ENCODE measurements around the gene WBP4. TPM values are rescaled to one million over a fixed set of nuclear protein-coding genes. Genes with fewer than 3 reads are reported as not detected.

Gene WBP4
- polyA plus RNA-seq, 2 of the 4 experiments (the other 2 are of a cell fraction): 9.0 to 13.9 TPM

DNA sequence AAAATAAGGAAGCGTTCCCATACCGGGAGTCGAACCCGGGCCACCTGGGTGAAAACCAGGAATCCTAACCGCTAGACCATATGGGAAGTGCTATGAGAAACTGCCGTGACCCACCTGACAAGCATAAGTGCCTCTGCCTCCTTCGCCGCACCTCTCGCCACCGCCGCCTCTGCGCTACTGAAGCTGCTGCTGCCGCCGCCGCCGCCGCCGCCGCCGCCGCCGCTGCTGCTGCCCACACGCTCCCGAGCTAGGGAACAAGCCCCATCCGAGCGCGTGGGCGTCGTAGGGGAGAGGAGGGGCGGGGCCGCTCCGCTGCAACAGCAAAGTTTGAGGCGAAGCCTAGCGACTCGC is 610 bp upstream of the WBP4 start:
- H3K4me1 ChIP-seq: peaks cover 35% of the 10 kb centered on the region; the same call in 2 of the 3 replicates
- POLR2A ChIA-PET: interaction anchor here (0.5 to 2.3 kb wide), 9 partner anchors 42 to 1211 kb away, joined by 3 to 10 read pairs (median 5); partner anchors contain the start of genes AKAP11, ELF1, KBTBD6 and MTRF1
- peak; percentile 64 to 73 for ATAC-seq
- DNase-seq (ENCODE audit: low read depth in 1 of 2, low spot score in 1 of 2): peak; percentile 12 to 83
- H3K4me3 ChIP-seq: peak overlapping the region; percentile 88
- peak overlapping the region; percentile 76 for H3K4me2 ChIP-seq
- CTCF ChIA-PET: interaction anchor here (0.6 to 1.5 kb wide), 4 partner anchors 13 to 37 kb away, joined by 3 read pairs; no protein-coding TSS in a partner anchor
- H3K27ac ChIP-seq: peak overlapping the region; percentile 97 to 99
- TF ChIP-seq, protein P1, sequence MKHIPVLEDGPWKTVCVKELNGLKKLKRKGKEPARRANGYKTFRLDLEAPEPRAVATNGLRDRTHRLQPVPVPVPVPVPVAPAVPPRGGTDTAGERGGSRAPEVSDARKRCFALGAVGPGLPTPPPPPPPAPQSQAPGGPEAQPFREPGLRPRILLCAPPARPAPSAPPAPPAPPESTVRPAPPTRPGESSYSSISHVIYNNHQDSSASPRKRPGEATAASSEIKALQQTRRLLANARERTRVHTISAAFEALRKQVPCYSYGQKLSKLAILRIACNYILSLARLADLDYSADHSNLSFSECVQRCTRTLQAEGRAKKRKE (CRISPR knock-in tag; IDR thresholded peaks at IDR 0.05; ENCODE audit: low read depth): no peak
- TF ChIP-seq HEYL (CRISPR knock-in tag; IDR thresholded peaks at IDR 0.05) (no peak), RNF2 (IDR thresholded peaks at IDR 0.05; ENCODE audit: borderline replicate concordance, low read depth) (no peak), NPAS2 (CRISPR knock-in tag; IDR thresholded peaks at IDR 0.05; ENCODE audit: borderline replicate concordance) (no peak), FOSB (CRISPR knock-in tag; IDR thresholded peaks at IDR 0.05) (no peak), CBX8 (IDR thresholded peaks at IDR 0.05) (no peak), SREBF2 (IDR thresholded peaks at IDR 0.05) (peak; percentile 77), POLR2A (IDR thresholded peaks at IDR 0.05; ENCODE audit: low read length) (peak; percentile 38), GATA3 (IDR thresholded peaks at IDR 0.05; ENCODE audit: borderline replicate concordance) (no peak; the same call in 1 of the 2 replicates), CBX2 (IDR thresholded peaks at IDR 0.05; ENCODE audit: borderline replicate concordance, low read depth) (no peak)
- TF ChIP-seq, protein P2, sequence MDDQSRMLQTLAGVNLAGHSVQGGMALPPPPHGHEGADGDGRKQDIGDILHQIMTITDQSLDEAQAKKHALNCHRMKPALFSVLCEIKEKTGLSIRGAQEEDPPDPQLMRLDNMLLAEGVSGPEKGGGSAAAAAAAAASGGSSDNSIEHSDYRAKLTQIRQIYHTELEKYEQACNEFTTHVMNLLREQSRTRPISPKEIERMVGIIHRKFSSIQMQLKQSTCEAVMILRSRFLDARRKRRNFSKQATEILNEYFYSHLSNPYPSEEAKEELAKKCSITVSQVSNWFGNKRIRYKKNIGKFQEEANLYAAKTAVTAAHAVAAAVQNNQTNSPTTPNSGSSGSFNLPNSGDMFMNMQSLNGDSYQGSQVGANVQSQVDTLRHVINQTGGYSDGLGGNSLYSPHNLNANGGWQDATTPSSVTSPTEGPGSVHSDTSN (IDR thresholded peaks at IDR 0.05): no peak
- TF ChIP-seq, protein P3, sequence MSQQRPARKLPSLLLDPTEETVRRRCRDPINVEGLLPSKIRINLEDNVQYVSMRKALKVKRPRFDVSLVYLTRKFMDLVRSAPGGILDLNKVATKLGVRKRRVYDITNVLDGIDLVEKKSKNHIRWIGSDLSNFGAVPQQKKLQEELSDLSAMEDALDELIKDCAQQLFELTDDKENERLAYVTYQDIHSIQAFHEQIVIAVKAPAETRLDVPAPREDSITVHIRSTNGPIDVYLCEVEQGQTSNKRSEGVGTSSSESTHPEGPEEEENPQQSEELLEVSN (IDR thresholded peaks at IDR 0.05; ENCODE audit: borderline replicate concordance, low read depth): no peak
- TF ChIP-seq, protein P4, sequence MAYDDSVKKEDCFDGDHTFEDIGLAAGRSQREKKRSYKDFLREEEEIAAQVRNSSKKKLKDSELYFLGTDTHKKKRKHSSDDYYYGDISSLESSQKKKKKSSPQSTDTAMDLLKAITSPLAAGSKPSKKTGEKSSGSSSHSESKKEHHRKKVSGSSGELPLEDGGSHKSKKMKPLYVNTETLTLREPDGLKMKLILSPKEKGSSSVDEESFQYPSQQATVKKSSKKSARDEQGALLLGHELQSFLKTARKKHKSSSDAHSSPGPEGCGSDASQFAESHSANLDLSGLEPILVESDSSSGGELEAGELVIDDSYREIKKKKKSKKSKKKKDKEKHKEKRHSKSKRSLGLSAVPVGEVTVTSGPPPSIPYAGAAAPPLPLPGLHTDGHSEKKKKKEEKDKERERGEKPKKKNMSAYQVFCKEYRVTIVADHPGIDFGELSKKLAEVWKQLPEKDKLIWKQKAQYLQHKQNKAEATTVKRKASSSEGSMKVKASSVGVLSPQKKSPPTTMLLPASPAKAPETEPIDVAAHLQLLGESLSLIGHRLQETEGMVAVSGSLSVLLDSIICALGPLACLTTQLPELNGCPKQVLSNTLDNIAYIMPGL (CRISPR knock-in tag; IDR thresholded peaks at IDR 0.05; ENCODE audit: borderline replicate concordance): 0 out of 2 replicates have a peak, but pooled peaks have one; percentile 48
- H3K9me3 ChIP-seq: no peaks in the 10 kb centered on the region
- 0% methylated on average over 9 of the region's 35 CpGs for WGBS (ENCODE audit: missing lambda C conversion rate)
- no peak for FAIRE-seq

DNA sequence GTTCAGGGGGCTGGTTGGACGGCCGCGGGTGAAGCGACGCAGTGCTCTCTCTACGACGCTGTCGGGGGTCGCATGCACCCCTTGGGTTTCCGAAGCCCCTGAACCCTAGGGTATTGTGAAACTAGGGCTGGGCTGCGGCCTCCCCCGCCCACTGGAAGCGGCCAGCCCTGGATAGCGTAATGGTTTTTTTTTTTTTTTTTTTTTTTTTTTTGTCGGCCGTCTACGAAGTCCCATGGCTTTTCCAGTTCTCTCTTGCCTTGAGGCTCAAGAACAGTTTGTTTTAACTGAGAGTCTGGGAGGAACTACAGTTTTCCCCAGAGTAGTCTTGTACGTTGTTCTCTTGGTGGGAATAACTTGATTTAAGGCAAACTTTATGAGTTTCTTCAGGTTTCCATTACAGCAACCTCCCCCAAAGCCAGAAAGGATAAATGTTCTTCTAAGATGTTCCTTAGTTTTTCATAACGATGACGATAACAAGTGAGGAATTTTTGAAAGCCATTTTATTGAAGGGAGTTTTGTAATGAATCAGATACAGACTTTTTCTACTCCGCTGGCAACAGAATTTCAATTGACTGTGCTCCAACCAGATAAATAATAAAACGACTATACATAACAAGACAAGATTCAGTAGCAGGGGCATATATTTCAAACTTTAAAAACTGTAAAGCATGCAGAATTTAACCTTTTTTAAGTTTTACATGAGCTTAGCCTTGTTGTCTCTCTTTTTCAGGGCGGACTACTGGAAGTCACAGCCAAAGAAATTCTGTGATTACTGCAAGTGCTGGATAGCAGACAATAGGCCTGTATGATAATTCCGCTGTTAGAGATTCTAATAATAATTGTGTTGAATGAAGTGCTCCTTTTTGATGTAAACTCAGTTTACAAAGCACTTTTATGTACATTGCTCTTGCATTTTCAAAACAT is 867 bp downstream of the WBP4 start:
- 13% methylated on average over 16 of the region's 24 CpGs for WGBS (ENCODE audit: missing lambda C conversion rate)
- DNase-seq (ENCODE audit: low read depth in 1 of 2, low spot score in 1 of 2): peak in 1 of 2 experiments; percentile 36
- TF ChIP-seq BHLHE40 (IDR thresholded peaks at IDR 0.05; ENCODE audit: low read depth, low read length): no peak
- no peak for TF ChIP-seq ZFP36 (IDR thresholded peaks at IDR 0.05; ENCODE audit: borderline replicate concordance, partially characterized antibody)
- peak; percentile 36 to 68; a peak in 2 of 4 replicates for TF ChIP-seq CEBPB (IDR thresholded peaks at IDR 0.05)
- CTCF ChIA-PET: interaction anchor here (0.6 kb wide), 1 partner anchor 206 kb away, joined by 3 read pairs; no protein-coding TSS in a partner anchor
- POLR2A ChIA-PET: interaction anchor here (1.3 to 2.3 kb wide), 2 partner anchors 45 to 70 kb away, joined by 4 to 9 read pairs; partner anchors contain the start of gene KBTBD6
- no peaks in the 10 kb centered on the region for H3K9me3 ChIP-seq
- H3K27ac ChIP-seq: peak overlapping the region; percentile 97 to 99
- ATAC-seq: peak; percentile 38 to 49
- peak overlapping the region; percentile 88 for H3K4me3 ChIP-seq
- H3K4me2 ChIP-seq: peak overlapping the region; percentile 81
- H3K4me1 ChIP-seq: peaks cover 35% of the 10 kb centered on the region; the same call in 2 of the 3 replicates
- no peak for FAIRE-seq

DNA sequence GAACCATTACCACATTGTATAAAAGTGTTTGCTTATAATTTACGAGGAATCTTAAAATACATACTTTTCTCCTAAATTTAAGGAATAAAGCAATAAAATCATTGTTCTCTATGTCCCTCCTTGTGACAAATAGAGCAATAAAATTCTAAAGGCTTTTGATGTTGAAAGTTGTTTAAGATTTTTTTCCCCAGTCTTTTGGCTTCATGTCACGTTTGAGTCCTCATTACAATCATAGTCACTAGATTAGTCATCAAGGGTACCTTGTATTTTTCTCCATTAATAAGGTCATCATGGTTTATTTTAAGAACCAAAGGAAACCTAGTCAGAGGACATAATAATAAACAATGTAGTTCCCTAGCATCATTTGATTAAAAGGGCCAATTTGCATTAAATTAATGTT is 3.2 kb downstream of the WBP4 start:
- POLR2A ChIA-PET: no interaction called here
- Histone ChIP-seq H3K27ac (no peak overlapping the region), H3K4me3 (no peak overlapping the region)

More for the DNA sequence above, 3.2 kb downstream of the WBP4 start:
- 46% methylated on average over 2 of the region's 2 CpGs for whole genome bisulfite sequencing (ENCODE audit: missing lambda C conversion rate)
- DNase-seq (ENCODE audit: low read depth in 1 of 2, low spot score in 1 of 2) (no peak), FAIRE-seq (no peak), ATAC-seq (no peak)
- H3K4me2 ChIP-seq: peak overlapping the region; percentile 20; the same call in 1 of the 3 replicates
- no peaks in the 10 kb centered on the region for H3K9me3 ChIP-seq
- no peak for TF ChIP-seq SREBF2 (IDR thresholded peaks at IDR 0.05)
- TF ChIP-seq, protein P3 (IDR thresholded peaks at IDR 0.05; ENCODE audit: borderline replicate concordance, low read depth): no peak
- no peak for TF ChIP-seq KDM5A (IDR thresholded peaks at IDR 0.05)
- TF ChIP-seq, protein P5, sequence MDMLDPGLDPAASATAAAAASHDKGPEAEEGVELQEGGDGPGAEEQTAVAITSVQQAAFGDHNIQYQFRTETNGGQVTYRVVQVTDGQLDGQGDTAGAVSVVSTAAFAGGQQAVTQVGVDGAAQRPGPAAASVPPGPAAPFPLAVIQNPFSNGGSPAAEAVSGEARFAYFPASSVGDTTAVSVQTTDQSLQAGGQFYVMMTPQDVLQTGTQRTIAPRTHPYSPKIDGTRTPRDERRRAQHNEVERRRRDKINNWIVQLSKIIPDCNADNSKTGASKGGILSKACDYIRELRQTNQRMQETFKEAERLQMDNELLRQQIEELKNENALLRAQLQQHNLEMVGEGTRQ (IDR thresholded peaks at IDR 0.05): no peak
- TF ChIP-seq NPAS2 (CRISPR knock-in tag; IDR thresholded peaks at IDR 0.05; ENCODE audit: borderline replicate concordance): no peak
- no peak for TF ChIP-seq ZC3H11A (IDR thresholded peaks at IDR 0.05)
- no peak for TF ChIP-seq HOXB5 (CRISPR knock-in tag; IDR thresholded peaks at IDR 0.05)
- TF ChIP-seq ZNF302 (CRISPR knock-in tag; IDR thresholded peaks at IDR 0.05): no peak
- H3K4me1 ChIP-seq: peaks cover 22% of the 10 kb centered on the region; the same call in 2 of the 3 replicates
- CTCF ChIA-PET: interaction anchor here (0.7 to 0.9 kb wide), 2 partner anchors 9 to 10 kb away, joined by 3 to 5 read pairs; no protein-coding TSS in a partner anchor

Measured in A549 (cell line).